GM12878 (cell line): ENCODE data around the gene BATF. TPM values are rescaled to one million over a fixed set of nuclear protein-coding genes. Genes with fewer than 3 reads are reported as not detected.

Source experiments
- ATF7 ChIP-seq: fragments of 450-650 bp; IDR thresholded peaks from 2 replicates; pipeline ENCODE4 v1.6.1; 2016; ENCODE audit warnings: low read depth, mild to moderate bottlenecking
- BACH1 ChIP-seq: fragments of 450-650 bp; IDR thresholded peaks from 2 replicates; pipeline ENCODE4 v1.6.1; 2017; ENCODE audit warnings: mild to moderate bottlenecking, borderline replicate concordance
- CEBPB ChIP-seq, 2 experiments: fragments of 150-350 bp in 1 of 2; IDR thresholded peaks; 2 replicates each; pipeline ENCODE4 v1.6.1; 2012 to 2014; ENCODE audit warnings: low read depth in 2 of 2, low read length in 2 of 2, borderline replicate concordance in 1 of 2, inconsistent platforms in 1 of 2
- EED ChIP-seq: sonication (generic); IDR thresholded peaks from 2 replicates; pipeline ENCODE4 v1.6.1; 2016; ENCODE audit warnings: antibody characterized with exemption, low read depth
- KDM1A ChIP-seq: fragments of 200-600 bp; sonication (generic); IDR thresholded peaks from 2 replicates; pipeline ENCODE4 v1.6.1; 2016; ENCODE audit warnings: borderline replicate concordance
- MYB ChIP-seq: fragments of 150-350 bp; IDR thresholded peaks from 2 replicates; pipeline ENCODE4 v1.6.1; 2014; ENCODE audit warnings: mild to moderate bottlenecking, low read depth, low read length, borderline replicate concordance
- RBBP5 ChIP-seq: fragments of 200-600 bp; sonication (generic); conservative IDR thresholded peaks from 2 replicates; pipeline ENCODE4 v1.6.1; 2016
- SMAD5 ChIP-seq: IDR thresholded peaks from 2 replicates; pipeline ENCODE4 v1.6.1; 2016; ENCODE audit warnings: antibody characterized with exemption, low read depth
- SMARCA5 ChIP-seq: fragments of 450-650 bp; IDR thresholded peaks from 2 replicates; pipeline ENCODE4 v1.6.1; 2017; ENCODE audit warnings: mild to moderate bottlenecking
- SUZ12 ChIP-seq: fragments of 200-600 bp; sonication (generic); IDR thresholded peaks from one replicate; pipeline ENCODE4 v1.6.1; 2018; ENCODE audit warnings: antibody characterized with exemption, mild to moderate bottlenecking; ENCODE audit not compliant: unreplicated experiment
- TCF12 ChIP-seq: IDR thresholded peaks from 2 replicates; pipeline ENCODE4 v1.6.1; 2011; ENCODE audit warnings: low read depth, mild to moderate bottlenecking, low read length
- TCF7 ChIP-seq: IDR thresholded peaks from 2 replicates; pipeline ENCODE4 v1.6.1; 2014; ENCODE audit warnings: antibody characterized with exemption, borderline replicate concordance
- USF1 ChIP-seq: IDR thresholded peaks from 2 replicates; pipeline ENCODE4 v1.6.1; 2011; ENCODE audit warnings: borderline replicate concordance, low read depth, mild to moderate bottlenecking, moderate library complexity, mixed read lengths, low read length; ENCODE audit not compliant: insufficient read depth; ENCODE audit errors: extremely low read length
- polyA plus RNA-seq, 11 experiments: library from polyadenylated mRNA; depleted of rRNA in 4 of 11; unstranded in 6 of 11; stranded (reverse) in 5 of 11; fragments of >200 nt; fragmentation: Nextera tagmentation in 4 of 11; fragmentation: Illumina TruSeq in 1 of 11; extraction: Ambion mirVana in 4 of 11; extraction: Trizol in 1 of 11; gene quantifications; 1 replicate in 1 of 11; 2 replicates in 10 of 11; pipeline versions ENCODE4 v1.2.1 to v1.2.3, GENCODE V29; 2011 to 2016; ENCODE audit warnings: inconsistent platforms in 2 of 11, missing spikeins in 2 of 11, low read depth in 1 of 11
- total RNA-seq, 4 experiments: library from RNA; depleted of rRNA in 3 of 4; stranded (reverse); fragments of >200 nt in 3 of 4; fragmentation: Illumina TruSeq in 1 of 4; extraction: Trizol in 1 of 4; gene quantifications; 2 replicates each; pipeline versions ENCODE4 v1.2.1 to v1.2.3, GENCODE V29; 2013 to 2021

BATF gene
- total and polyA plus RNA-seq, 10 of the 15 experiments (the other 5 are each of a cell fraction or from before 2014, with no cell fraction given) = 10.0 to 154 (median 103) TPM

DNA sequence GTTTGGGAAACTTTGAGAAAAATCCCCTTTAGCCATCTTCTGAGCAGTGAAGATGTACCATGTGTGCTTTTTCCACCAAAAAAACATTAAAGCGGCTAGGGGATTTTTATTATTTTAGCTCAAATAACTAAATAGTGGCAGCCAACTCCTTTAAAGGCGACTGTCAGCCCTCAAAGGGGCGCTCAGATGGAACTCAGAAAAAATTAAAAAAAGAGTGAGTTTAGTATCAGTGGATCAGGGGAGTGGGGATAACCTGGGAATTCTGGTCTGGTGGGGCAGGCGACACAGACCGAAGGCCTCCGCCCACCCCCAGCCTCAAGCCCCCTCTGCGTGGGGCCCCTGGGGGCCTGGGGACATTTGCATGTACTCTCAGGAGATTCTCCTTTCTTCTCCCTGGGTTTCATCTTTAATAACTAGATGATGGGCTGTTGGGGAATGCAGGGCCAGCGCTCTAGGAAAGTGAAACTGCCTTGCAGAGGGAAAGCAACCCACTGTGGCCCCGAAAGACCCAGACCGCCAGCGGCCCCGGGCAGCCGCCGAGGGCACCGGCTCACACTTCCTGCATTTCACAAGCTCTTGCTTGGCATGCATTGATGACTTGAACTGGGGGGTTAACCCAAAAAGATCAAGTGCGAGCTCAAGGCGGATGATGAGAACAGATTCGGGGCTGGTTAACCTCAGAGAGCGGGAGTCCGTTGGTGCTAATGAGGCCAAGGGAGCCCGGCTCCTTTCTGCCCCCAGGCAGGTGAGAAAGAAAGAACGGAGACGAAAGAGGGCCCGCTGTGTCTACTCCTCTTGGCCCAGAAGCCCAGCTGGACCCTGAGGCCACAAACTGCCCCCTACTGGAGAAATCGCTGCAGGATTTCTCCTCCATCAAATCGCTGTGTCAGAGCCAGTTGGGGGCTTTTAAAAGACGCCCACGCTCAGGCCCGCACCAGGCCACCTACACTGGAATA is 7.3 kb upstream of the BATF start (continued):
- TF ChIP-seq SMAD5 (no peak), CEBPB (IDR thresholded peaks at IDR 0.05; ENCODE audit: borderline replicate concordance in 1 of 2, low read depth in 2 of 2, low read length in 2 of 2) (no peak), TCF7 (peak; percentile 21; the same call in 1 of the 2 replicates), KDM1A (no peak), SUZ12 (no peak), TCF12 (peak; percentile 66; the same call in 1 of the 2 replicates), ATF7 (0 out of 2 replicates have a peak, but pooled peaks have one; percentile 12), USF1 (no peak), BACH1 (no peak), SMARCA5 (peak; percentile 28; the same call in 1 of the 2 replicates), EED (peak; percentile 31; the same call in 1 of the 2 replicates), RBBP5 (no peak), MYB (no peak)
